Middle frontal gyrus (tissue), 1 donor: ENCODE measurements around the gene EDC3.
"Not testable (repeated sequence)": the region's sequence is repeated elsewhere in the genome, so short reads cannot be mapped to it uniquely, and the experiment has no call there.

Source experiments
- DNase-seq: peaks from one replicate; pipeline ENCODE4 v3.0.0-alpha.2; 2015; ENCODE audit warnings: low spot score; ENCODE audit errors: extremely low spot score

Gene EDC3

DNA sequence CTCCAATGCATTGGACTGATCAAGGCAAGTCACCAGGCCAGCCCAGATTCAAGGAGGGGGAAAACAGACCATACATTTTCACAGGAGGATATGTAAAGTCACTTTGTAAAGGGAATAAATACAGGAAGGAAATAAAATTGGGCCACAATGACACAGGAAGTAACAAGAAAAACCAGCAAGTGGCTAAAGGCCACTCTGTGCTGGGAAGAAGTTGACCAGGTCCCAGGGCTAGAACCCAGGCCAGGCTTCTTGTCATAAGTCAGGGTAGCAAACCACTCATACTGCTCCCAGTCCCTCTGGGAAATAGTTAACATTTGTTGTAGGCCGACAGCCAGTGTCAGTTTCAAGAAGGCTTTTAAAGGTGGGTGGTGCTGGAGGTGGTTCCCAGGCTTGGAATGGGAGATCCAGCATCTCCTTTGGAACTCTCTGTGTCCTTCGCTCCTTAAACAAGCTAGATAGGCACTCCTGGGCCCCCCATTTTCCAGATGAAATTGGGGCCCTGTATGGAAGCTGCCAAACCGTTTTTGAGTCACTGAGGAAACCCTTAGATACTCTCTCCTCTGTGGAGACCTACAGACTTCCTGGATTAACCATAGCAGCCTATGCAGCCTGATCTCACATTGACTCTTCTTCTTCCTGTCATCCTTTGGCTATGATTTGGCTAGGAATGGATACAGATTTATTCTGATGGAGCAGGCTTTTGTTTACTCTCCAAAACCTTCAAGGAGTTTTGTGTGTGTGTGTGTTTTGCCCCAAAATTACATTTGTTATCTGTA lies 14.7 kb upstream of the EDC3 start:
- no peak for DNase-seq

DNA sequence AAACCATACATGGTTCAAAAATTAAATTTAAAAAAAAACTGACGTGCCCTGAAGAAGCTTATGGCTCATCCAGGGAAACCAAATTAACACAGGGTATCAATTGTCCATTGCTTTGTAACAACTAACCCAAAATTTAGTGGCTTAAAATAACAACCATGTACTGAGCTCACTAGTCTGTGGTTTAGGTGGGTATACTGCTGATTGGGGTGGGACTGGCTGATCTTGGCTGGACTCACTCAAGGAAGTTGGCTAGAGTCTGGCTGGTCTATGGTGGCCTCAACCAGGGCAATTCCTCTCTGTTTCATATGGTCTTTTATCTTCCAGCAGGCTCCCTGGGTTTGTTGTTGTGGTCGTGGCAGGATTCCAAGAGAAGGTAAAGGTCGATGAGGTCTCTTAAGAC lies 14.1 kb upstream of the EDC3 start:
- DNase-seq, result no peak

DNA sequence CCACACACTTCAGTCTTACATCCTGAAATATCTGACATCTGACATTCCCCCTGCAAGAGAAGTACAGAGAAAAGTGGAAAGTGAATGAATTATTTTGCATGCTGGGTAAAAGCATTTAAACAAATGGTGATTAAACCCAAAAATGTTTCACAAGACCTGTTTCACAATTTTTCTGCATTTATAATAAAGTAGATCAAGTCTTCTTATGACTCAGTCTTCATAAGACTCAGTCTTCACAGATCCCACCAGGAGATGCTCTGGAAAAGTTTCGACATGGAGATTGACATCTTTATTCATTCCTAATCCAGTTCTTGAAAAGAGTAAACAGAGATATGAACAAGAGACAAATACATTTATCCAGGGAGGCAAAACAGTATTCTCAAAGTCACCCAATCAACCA lies 13.2 kb upstream of the EDC3 start:
- no peak for DNase-seq

DNA sequence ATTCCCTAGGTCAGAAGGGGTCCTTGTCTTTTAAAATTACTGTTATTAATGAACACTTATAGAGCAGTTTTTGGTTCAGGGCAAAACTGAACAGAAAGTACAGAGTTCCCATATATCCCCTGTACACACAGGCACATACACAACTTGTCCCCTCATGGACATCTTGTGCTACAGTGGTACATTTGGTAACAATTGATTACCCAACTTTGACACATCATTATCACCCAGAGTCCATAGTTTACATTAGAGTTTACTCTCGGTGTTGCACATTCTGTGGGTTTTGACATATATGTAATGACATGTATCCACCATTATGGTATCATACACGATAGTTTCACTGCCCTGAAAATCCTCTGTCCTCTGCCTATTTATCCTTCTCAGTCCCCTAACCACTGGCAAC lies 984 bp upstream of the EDC3 start:
- DNase-seq, result no peak

DNA sequence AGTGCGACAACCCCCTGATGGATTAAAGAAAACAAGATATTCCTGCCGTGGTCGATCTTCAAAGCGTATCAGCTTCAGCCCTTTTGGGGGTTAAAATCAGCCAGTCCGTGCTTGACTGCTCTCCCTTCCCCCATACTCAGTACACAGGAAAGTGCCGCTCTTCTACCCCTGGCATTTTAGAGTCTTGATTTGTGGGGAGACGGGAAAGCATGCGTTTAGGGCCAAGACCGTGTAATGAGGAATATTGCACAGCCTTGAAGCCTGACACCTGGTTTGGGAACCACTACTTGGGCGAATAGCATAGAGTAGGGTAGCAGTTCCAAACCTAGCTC lies 540 bp upstream of the EDC3 start:
- no peak for DNase-seq

DNA sequence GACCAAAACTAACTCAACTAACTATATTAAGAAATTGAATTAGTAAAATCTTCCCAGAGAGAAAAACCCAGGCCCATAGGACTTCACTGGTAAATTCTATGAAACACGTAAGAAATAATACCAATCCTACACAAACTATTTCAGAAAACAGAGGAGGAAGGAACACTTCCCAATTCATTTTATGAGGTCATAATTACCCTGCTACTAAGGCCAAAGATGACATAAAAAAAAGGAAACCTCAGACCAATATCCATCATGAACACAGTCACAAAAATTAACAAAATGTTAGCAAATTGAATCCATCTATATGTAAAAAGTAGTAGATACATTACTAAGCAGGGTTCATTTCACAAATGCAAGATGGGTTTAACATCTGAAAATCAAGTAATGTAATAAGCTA lies 3.5 kb downstream of the EDC3 start:
- DNase-seq, result no peak

DNA sequence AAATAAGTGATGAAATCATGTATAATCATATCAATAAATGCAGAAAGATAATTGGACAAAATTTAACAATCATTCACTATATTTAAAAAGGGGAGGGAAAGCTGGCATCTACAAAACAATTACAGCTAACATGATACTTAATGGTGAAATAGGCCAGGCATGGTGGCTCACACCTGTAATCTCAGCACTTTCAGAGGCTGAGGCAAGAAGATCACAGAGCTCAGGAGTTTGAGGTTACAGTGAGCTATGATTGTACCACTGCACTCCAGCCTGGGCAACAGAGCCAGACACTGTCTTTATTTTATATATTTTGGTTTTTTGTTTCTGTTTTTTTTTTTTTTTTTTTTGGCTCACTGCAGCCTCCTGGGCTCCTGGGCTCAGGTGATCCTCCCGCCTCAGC lies 12.1 kb downstream of the EDC3 start:
- no peak for DNase-seq

DNA sequence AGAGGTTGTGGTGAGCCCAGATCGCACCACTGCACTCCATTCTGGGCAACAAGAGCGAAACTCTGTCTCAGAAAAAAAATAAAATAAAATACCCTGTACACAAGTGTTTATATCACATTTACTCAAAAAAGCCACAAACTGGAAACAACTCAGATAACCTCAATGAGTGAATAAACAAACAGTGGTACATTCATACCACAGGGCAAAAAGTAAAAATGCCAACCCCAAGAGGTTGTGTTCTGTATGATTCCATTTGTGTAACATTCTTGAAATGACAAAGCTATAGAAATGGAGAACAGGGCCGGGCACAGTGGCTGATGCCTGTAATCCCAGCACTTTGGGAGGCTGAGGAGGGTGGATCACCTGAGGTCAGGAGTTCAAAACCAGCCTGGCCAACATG lies 12.9 kb downstream of the EDC3 start:
- DNase-seq, result no peak

DNA sequence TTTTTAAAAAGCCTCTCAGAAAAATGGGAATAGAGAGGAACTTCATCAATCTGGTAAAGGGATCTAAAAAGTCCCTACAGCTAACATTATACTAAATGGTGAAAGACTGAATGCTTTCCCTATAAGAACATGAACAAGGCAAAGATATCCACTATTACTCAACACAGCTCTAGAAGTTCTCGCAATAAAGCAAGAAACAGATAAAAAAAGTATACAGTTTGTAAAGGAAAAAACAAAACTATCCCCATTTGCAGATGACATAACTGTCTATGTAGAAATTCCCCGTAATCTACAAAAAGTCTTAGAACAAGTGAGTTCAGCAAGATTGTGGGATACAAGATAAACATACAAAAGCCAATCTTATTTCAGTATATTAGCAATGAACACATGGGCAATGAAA lies 15.4 kb downstream of the EDC3 start:
- no peak for DNase-seq

DNA sequence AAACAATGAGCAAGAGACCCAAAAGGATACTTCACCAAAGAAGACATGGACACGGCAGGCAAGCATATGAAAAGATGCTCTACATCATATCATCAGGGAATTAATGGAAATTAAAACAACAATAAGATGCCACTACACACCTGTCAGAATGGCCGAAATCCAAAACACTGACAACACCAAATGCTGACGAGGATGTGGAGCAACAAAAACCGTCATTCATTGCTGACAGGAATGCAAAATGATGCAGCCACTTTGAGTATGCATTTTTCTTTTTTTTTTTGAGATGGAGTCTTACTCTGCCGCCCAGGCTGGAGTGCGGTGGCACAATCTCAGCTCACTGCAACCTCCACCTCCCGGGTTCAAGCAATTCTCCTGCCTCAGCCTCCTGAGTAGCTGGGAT lies 19.0 kb downstream of the EDC3 start:
- no peak for DNase-seq

DNA sequence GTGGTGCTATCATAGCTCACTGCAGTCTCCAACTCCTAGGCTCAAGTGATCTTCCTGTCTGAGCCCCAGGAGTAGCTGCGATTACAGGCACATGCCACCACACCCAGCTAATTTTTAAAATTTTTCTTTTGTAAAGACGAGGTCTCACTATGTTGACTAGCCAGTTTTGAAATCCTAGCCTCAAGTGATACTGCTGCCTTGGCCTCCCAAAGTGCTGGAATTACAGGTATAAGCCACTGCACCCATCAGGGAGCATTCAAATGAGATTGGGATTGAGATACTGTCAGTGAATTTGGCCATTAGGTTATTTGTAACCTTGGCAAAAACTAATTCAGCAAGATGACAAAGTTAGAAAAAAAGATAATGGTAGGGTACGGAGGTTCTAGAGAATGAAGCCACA lies 21.7 kb downstream of the EDC3 start:
- DNase-seq, result no peak

DNA sequence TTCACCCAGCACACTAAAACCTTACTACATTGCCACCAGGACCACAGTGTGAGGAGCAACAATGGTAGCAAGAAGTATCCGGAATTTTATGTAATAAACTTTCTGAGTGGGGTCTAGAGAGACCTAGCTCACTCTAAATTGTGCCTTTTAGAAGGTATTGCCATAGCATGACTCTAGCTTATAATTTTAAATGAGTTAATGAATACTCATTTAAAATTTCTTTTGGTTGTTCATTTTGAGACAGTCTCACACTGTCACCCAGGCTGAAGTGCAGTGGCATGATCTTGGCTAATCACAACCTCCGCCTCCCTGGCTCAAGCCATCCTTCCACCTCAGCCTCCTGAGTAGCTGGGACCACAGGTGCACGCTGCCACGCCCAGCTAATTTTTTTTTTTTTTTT lies 26.2 kb downstream of the EDC3 start:
- DNase-seq, result no peak

DNA sequence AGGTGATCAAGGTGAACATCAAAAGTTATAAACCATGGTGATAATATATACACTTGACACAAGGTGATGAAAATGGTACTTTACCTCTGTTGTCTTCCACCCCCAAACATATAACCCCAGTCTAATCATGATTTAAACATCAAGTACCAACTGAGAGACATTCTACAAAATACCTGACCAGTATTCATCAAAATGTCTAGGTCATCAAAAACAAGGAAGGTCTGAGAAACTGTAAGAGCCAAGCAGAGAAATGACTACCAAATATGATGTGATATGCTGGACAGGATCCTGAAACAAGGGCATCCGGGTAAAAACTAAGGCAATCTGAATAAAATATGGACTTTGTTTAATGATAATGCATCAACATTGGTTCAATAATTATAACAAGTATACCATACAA lies 27.8 kb downstream of the EDC3 start:
- DNase-seq, result no peak

DNA sequence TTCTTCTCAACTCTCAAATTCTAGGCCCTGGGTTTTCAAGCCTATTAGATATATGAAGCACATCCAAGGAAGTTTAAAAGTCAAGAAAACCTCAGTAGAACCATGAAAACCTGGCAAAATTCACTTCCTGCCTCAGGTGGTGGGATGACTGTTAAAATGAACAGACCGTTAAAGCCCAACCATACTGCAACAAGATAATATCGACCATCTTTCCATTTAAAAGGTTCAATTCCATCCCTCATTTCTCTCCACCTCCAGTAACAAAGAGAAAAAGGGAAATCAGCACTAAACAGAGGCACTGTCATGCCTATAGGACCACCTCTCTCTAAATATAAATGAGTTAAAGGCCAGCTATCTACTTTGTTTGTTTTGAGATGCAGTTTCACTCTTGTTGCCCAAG lies 31.2 kb downstream of the EDC3 start:
- no peak for DNase-seq

DNA sequence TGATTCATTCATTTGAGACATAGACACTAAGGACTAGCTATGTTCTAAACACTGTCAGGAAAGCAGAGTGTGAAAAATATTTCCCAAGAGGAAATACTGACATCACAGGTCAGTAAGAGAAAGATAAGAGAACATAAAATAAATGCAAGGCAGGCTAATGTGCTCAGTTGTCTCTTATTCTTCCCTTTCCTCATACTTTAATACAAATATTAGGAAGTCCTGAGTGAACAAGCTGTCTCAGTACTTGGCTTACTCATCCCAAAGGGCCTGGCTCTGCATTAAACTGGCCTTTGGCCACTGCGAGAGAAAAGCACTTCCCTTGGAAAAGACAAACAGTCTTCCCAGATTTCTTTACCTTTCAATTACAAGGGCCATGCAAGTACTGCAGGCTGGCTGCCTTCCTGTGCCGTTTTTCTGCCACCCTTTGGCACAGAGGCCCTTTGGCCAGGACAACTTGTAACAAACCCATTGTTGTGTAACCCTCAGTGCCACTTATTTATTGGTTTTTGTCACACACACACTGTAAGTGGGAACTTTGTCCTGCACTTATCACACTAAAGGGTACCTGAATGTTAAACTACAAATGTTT lies 31.7 kb downstream of the EDC3 start:
- DNase-seq, result no peak

DNA sequence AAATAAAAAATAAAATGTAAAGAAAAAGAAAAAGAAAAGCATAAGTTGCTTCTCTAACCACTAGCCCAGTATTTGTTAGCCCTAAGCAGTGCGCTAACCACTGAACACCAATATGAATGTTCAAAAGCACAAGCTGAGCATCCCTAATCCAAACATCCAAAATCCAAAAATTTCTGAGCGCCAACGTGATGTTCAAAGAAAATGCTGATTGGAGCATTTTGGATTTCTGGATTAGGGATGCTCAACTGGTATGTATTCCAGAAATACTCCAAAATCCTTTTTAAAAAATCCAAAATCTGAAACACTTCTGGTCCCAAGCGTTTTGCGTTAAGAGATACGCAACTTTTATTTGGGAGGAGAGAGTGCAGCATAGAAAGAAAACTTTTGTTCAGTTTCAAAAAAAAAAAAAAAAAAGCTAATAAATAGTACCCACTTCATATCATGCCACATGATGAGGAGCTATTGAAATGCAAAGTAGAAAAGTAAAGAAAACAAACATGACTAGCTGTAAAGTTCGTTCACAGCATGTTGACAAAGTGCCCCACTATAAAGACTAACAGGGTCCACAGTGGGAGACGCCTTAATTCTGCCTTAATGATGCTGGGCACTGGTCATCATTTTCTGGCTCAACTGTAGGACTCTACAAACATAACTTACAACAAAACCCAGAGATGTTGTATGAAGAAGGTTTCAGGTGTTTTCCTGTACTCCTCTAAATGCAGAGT lies 32.4 kb downstream of the EDC3 start:
- DNase-seq, result no peak

DNA sequence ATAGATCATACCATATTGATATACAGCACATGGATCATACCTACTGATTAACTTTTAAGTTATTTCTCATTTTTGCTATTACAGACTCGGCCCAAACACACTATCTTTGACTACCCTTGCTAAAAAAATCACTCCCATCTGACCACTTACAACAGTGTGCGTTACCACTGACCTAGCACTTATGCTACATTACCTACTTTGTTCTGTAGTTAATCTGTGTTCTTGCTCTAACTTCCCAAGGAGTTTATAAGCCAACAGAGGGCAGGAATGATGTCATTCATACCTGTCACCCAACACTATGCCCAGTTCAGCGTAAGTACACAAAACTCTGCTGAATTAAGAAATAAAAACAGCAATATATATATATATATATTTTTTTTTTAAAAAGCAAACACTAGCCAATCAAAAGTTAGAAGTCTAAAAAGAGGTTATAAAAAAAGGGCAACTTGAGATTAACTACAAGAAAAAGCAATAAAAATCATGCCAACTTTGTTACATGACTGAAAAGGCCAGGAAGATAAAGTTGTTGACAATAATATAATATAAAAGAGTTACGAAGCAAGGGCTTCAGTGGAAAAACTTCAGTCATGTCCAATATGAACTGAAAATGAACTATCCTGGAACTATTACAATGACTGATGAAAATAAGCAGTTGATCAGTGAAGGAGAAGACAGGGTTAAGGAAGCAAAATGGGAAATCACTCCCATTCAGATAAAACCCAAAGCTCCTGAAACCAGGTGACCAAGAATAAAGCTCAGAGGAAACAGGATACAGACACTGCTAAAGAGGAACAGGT lies 33.6 kb downstream of the EDC3 start:
- DNase-seq, result no peak

DNA sequence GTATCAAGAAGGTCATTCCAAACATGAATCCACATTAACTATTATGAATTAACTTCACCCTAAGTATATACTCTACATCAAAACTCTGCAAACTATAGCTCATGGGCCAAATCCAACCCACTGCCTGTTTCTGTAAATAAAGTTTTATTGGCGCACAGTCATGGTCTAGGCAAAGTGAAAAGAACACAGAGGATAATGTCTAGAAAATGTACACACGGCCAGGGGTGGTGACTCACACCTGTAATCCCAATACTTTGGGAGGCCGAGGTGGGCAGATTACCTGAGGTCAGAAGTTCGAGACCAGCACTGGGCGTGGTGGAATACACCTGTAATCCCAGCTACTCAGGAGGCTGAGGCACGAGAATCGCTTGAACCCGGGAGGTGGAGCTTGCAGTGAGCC lies 34.5 kb downstream of the EDC3 start:
- DNase-seq, result not testable (repeated sequence)

DNA sequence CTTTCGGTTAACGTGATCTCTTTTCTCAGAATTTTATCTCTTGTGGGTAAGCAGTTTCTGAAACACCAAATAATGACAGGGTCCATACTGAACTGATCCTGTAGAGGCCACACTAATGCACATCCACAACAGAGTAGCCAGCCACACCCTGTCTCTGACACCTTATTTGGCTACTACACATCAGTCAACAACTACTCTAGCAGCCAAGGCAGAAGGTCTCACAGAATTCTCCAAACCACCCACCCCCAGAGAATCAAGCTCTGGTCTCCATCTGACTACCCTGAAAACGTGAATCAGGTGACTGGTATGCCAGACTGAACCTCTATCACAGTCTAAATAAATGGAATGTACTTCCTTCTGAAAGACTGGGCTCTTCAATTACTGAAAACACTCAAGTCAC lies 38.0 kb downstream of the EDC3 start:
- no peak for DNase-seq

DNA sequence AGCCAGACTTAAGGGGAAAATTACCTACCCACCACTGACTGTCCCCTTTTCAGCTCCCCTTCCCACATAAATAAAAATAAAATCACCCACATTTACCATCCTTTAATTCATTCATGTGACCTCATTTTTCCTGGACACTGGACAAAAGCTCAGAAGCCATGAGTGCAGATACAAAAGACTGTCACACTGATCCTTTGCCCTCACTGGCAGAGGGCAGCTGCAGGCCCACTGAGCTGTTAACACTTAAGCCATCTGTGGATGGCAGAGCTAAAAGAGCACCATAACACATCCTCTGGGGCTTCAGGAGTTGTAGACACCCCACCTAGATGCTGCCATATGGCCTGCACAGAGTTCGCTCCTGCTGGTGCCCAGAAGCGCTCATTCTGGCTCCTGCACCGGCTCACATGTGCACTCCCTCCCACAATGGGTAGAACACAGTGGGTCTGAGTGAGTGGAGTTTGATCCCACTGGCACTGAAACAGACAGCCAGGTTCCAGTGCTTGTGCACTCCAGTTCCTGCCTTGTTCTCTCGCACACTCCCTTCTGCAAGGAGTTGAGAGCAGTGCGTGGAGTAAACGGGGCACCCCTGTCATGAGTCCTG lies 38.8 kb downstream of the EDC3 start:
- no peak for DNase-seq

DNA sequence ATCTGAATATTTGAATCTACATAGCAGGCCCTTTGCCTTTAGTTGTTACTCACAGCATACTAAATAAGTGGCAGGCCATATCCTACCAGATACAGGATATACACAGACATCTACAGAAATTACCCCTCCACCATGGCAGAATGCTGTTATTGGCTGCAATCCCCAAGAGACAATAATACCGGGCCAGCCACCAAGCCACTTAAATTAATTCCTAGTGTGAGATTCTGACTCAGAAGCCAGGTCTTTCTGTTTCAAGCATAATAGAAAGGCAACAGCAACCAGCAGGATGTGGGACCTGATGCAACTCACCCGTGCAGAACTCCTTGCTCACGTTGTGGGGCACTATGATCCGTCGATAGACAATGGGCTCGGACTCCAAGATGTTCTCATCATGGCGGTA lies 40.4 kb downstream of the EDC3 start:
- no peak for DNase-seq
